ENCODE results near the gene RSPH4A.

RSPH4A gene

GRCh38 chr6:116615937-116616736 is at the start of gene RSPH4A:
Gene RSPH4A, plus strand, starts transcription at chr6:116616479. Its CDS starts 145 bp downstream, at chr6:116616624.
- Histone ChIP-seq H3K27ac (no peak within 1 kb of the TSS), H3K27me3 (ENCODE audit: insufficient read depth, low read depth, severe bottlenecking) (no peaks in the 10 kb centered on the region), H3K4me3 (ENCODE audit: low read depth, low read length) (no peak within 1 kb of the TSS), H3K9me3 (ENCODE audit: severe bottlenecking) (no peaks in the 10 kb centered on the region), H3K36me3 (no peaks in the 10 kb centered on the region)
- TF ChIP-seq CTCF (IDR thresholded peaks at IDR 0.05; ENCODE audit: low read depth, low read length), result no peak
- peak; percentile 14 for DNase-seq

DNA sequence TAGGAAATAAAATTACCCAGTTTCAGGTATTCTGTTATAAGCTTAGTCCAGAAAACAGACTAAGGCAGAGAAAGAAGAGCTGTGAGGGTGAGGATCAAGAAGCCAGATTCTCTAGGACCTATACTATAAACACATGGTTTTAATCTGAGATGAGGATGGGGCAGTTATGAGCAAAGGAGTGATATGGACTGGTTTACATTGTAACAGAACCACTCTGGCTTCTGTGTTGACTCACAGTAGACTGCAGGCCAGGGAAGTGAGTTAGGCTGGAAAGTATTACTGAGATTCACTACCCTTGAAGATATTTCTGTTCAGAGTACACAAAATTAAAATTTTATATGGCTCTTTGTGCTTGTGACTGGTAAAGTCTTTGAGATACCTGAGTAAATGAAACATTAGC is 48.2 kb upstream of the RSPH4A start:
- H3K27ac ChIP-seq, result no peak overlapping the region
- TF ChIP-seq CTCF (IDR thresholded peaks at IDR 0.05; ENCODE audit: low read depth, low read length), result no peak

DNA sequence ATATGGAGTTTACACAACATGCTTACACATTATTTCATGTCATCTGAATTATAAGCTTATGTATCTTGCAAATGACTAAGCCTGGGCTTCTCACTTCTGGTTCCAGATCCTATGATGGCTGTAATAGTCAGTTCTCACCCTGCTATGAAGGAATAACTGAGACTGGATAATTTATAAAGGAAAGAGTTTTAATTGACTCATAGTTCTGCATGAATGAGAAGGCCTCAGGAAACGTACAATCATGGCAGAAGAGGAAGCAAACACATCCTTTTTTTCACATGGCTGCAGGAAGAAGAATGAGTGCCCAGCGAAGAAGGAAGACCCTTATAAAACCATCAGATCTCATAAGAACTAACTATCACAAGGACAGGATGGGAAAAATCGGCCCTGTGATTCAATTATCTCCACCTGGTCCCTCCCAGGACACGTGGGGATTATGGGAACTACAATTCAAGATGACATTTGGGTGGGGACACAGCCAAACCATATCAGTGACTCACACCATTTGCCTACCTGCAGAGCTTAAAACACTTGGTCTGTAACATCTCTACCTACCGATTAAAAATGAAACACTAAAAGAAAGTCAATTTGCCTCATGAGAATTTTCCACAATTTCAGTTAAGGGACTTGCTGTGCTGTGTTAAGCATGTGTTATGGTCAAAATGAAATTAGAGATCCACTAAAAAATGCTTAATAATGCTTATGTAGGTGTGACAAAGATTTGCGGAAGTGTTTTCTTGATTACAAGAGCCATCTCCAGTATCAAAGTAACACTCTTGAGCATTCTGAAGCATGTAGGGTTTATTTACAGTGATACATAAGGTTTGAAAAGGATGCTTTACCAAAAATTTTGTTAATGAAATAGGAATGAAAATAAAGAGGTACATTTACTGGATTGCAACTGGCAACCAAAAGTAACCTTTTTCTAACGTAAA is 47.2 kb upstream of the RSPH4A start:
- DNase-seq, result no peak
- Histone ChIP-seq H3K27ac (no peak overlapping the region), H3K36me3 (peaks cover 12% of the 10 kb centered on the region), H3K4me3 (ENCODE audit: low read depth, low read length) (no peak overlapping the region), H3K9me3 (ENCODE audit: severe bottlenecking) (no peaks in the 10 kb centered on the region), H3K27me3 (ENCODE audit: insufficient read depth, low read depth, severe bottlenecking) (no peaks in the 10 kb centered on the region)
- no peak for TF ChIP-seq CTCF (IDR thresholded peaks at IDR 0.05; ENCODE audit: low read depth, low read length)

More for the DNA sequence above, 48.2 kb upstream of the RSPH4A start:
- no peaks in the 10 kb centered on the region for H3K27me3 ChIP-seq (ENCODE audit: insufficient read depth, low read depth, severe bottlenecking)
- no peaks in the 10 kb centered on the region for H3K9me3 ChIP-seq (ENCODE audit: severe bottlenecking)
- DNase-seq, result no peak
- no peak overlapping the region for H3K4me3 ChIP-seq (ENCODE audit: low read depth, low read length)
- peaks cover 6% of the 10 kb centered on the region; the same call in 1 of the 2 replicates for H3K36me3 ChIP-seq

GRCh38 chr6:116570856-116571682 is 45.2 kb upstream of the RSPH4A start, which contains the start of gene RWDD1:
Gene RWDD1, plus strand, starts transcription at chr6:116571504. Its CDS starts 79 bp downstream, at chr6:116571583.
- peak within 1 kb of the TSS; percentile 94 for H3K27ac ChIP-seq
- H3K4me3 ChIP-seq (ENCODE audit: low read depth, low read length), result peak within 1 kb of the TSS; percentile 79
- peaks cover 30% of the 10 kb centered on the region for H3K36me3 ChIP-seq
- 0 out of 2 replicates have a peak, but pooled peaks have one; percentile 10 for TF ChIP-seq CTCF (IDR thresholded peaks at IDR 0.05; ENCODE audit: low read depth, low read length)
- H3K9me3 ChIP-seq (ENCODE audit: severe bottlenecking), result no peaks in the 10 kb centered on the region
- H3K27me3 ChIP-seq (ENCODE audit: insufficient read depth, low read depth, severe bottlenecking), result no peaks in the 10 kb centered on the region
- DNase-seq, result peak; percentile 99

- peak overlapping the region; percentile 94 for H3K27ac ChIP-seq
- no peak for TF ChIP-seq CTCF (IDR thresholded peaks at IDR 0.05; ENCODE audit: low read depth, low read length)
- DNase-seq, result no peak
Measured at GRCh38 chr6:116571683-116572000, 44.6 kb upstream of the RSPH4A start.

More at GRCh38 chr6:116571683-116572000, 44.6 kb upstream of the RSPH4A start:
- Histone ChIP-seq H3K27me3 (ENCODE audit: insufficient read depth, low read depth, severe bottlenecking) (no peaks in the 10 kb centered on the region), H3K36me3 (peaks cover 35% of the 10 kb centered on the region), H3K4me3 (ENCODE audit: low read depth, low read length) (peak overlapping the region; percentile 79), H3K9me3 (ENCODE audit: severe bottlenecking) (no peaks in the 10 kb centered on the region)

Measured in WERI-Rb-1 (cell line).